GM06990 (cell line): ENCODE measurements around the gene HSD17B8.
"Not testable (repeated sequence)": the region's sequence is repeated elsewhere in the genome, so short reads cannot be mapped to it uniquely, and the experiment has no call there.

ENCODE experiments used
- DNase-seq: peaks from one replicate; pipeline ENCODE4 v3.0.0-alpha.2; 2011; ENCODE audit not compliant: insufficient read length; ENCODE audit errors: extremely low read depth
- H3K27me3 ChIP-seq: replicated peaks from 2 replicates; pipeline ENCODE4 v1.6.0; 2011; ENCODE audit warnings: low read length; ENCODE audit not compliant: control insufficient read depth, insufficient read depth
- H3K36me3 ChIP-seq: 2 replicates; pipeline ENCODE4 v1.5.1; 2011; ENCODE audit warnings: low read length; ENCODE audit not compliant: control insufficient read depth, insufficient read depth
- H3K4me3 ChIP-seq: replicated peaks from 2 replicates; pipeline ENCODE4 v1.5.1; 2011; ENCODE audit warnings: low read depth, mild to moderate bottlenecking, control low read depth, low read length
- CTCF ChIP-seq: IDR thresholded peaks from 2 replicates; pipeline ENCODE4 v1.5.1; 2011; ENCODE audit warnings: low read length, control low read depth, mild to moderate bottlenecking, inconsistent platforms; ENCODE audit not compliant: insufficient read depth, poor library complexity, severe bottlenecking

The HSD17B8 gene

GRCh38 chr6:33217681-33218080 lies 13.2 kb downstream of the HSD17B8 start:
- Histone ChIP-seq H3K4me3 (no peak overlapping the region), H3K36me3 (no peaks in the 10 kb centered on the region), H3K27me3 (peaks cover 2% of the 10 kb centered on the region)
- no peak for DNase-seq
- TF ChIP-seq CTCF = no peak

- not testable (repeated sequence) for H3K27me3 ChIP-seq, H3K4me3 ChIP-seq, DNase-seq, H3K36me3 ChIP-seq
These were observed 22.2 kb downstream of the HSD17B8 start for GRCh38 chr6:33226503-33227120.

- H3K4me3 ChIP-seq = no peak overlapping the region
- no peaks in the 10 kb centered on the region; the same call in 1 of the 2 replicates for H3K27me3 ChIP-seq
- H3K36me3 ChIP-seq = no peaks in the 10 kb centered on the region
- no peak for DNase-seq
- no peak for TF ChIP-seq CTCF
These were observed 30.8 kb downstream of the HSD17B8 start for GRCh38 chr6:33235221-33235634.

- TF ChIP-seq CTCF = no peak
- Histone ChIP-seq H3K36me3 (no peaks in the 10 kb centered on the region), H3K27me3 (no peaks in the 10 kb centered on the region; the same call in 1 of the 2 replicates), H3K4me3 (no peak overlapping the region)
- DNase-seq = no peak
These were observed 31.9 kb downstream of the HSD17B8 start for GRCh38 chr6:33236328-33236727.

GRCh38 chr6:33236852-33237251 lies 32.4 kb downstream of the HSD17B8 start:
- H3K36me3 ChIP-seq = no peaks in the 10 kb centered on the region
- no peaks in the 10 kb centered on the region; the same call in 1 of the 2 replicates for H3K27me3 ChIP-seq
- DNase-seq = no peak
- TF ChIP-seq CTCF = no peak
- H3K4me3 ChIP-seq = no peak overlapping the region

- TF ChIP-seq CTCF = no peak
- Histone ChIP-seq H3K36me3 (no peaks in the 10 kb centered on the region), H3K27me3 (no peaks in the 10 kb centered on the region; the same call in 1 of the 2 replicates), H3K4me3 (no peak overlapping the region)
- no peak for DNase-seq
These were observed 33.3 kb downstream of the HSD17B8 start for GRCh38 chr6:33237741-33238140.
